ENCODE data around the gene DCLK3. TPM values are rescaled to one million over a fixed set of nuclear protein-coding genes. Genes with fewer than 3 reads are reported as not detected.

DCLK3 gene
- total and polyA plus RNA-seq, 2 donors (not counting 1 experiment from before 2014, with no cell fraction given), result not detected

DNA sequence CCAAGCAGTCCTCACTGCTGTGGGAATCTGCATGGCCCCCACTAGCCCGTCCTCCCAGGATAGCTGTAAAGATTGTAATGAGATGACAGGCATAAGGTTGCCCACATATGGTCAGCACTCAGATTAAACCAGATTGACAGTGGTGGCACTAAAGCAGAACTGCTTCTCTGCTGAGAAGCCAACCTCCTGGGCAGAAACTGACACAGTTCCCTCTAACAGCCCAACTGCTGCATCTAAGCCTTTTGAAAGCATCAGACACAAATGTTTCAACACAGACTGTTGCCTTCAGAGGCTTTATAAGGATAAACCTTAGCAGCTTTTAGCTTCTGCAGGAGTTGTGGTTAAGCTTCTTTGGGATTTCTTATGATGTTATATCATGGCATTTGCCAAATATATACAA lies 13.0 kb downstream of the DCLK3 start:
- H3K4me2 ChIP-seq (replicated peaks; ENCODE audit: low read depth, low read length, poor library complexity, severe bottlenecking), result no peak overlapping the region
- ATAC-seq (ENCODE audit: low read depth) (no peak), DNase-seq (no peak)
- H4K20me1 ChIP-seq (ENCODE audit: control insufficient read depth, insufficient read depth, low read length, poor library complexity, severe bottlenecking), result no peaks in the 10 kb centered on the region
- ChIA-PET CTCF (interaction anchor here (1.1 kb wide), 1 partner anchor 17 kb away, joined by 3 read pairs; no protein-coding TSS in a partner anchor), POLR2A (no interaction called here)
- H2AFZ ChIP-seq (ENCODE audit: insufficient read depth, low read depth, low read length, poor library complexity, severe bottlenecking), result no peak overlapping the region
- no peaks in the 10 kb centered on the region for H3K36me3 ChIP-seq (replicated peaks in 1 of 2; ENCODE audit: control extremely low read depth in 1 of 2, control insufficient read depth in 1 of 2, extremely low read depth in 1 of 2, insufficient read depth in 2 of 2, low read length in 1 of 2)
- Mint-ChIP-seq H3K27me3 (peaks cover 37% of the 10 kb centered on the region), H3K27ac (no peak overlapping the region), H3K4me1 (no peaks in the 10 kb centered on the region), H3K9me3 (ENCODE audit: insufficient read depth) (peaks cover 3% of the 10 kb centered on the region), H3K4me3 (no peak overlapping the region)
- WGBS (ENCODE audit: insufficient coverage), result no CpG with 5 or more reads among the region's 1 CpG
- TF ChIP-seq, protein P1, sequence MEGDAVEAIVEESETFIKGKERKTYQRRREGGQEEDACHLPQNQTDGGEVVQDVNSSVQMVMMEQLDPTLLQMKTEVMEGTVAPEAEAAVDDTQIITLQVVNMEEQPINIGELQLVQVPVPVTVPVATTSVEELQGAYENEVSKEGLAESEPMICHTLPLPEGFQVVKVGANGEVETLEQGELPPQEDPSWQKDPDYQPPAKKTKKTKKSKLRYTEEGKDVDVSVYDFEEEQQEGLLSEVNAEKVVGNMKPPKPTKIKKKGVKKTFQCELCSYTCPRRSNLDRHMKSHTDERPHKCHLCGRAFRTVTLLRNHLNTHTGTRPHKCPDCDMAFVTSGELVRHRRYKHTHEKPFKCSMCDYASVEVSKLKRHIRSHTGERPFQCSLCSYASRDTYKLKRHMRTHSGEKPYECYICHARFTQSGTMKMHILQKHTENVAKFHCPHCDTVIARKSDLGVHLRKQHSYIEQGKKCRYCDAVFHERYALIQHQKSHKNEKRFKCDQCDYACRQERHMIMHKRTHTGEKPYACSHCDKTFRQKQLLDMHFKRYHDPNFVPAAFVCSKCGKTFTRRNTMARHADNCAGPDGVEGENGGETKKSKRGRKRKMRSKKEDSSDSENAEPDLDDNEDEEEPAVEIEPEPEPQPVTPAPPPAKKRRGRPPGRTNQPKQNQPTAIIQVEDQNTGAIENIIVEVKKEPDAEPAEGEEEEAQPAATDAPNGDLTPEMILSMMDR (IDR thresholded peaks at IDR 0.05), result no peak
- TF ChIP-seq EZH2 (IDR thresholded peaks at IDR 0.05; ENCODE audit: borderline replicate concordance, insufficient read depth, low read depth, low read length, poor library complexity, severe bottlenecking), result no peak
- H3K27me3 ChIP-seq (replicated peaks in 1 of 4; ENCODE audit: control extremely low read depth in 1 of 4, control insufficient read depth in 3 of 4, insufficient read depth in 4 of 4, low read length in 3 of 4), result peaks cover 0 to 6% (median 4%) of the 10 kb centered on the region in 4 experiments
- no peak overlapping the region for H3K27ac ChIP-seq (ENCODE audit: low read length in 2 of 2)
- H3K79me2 ChIP-seq (ENCODE audit: control insufficient read depth, insufficient read depth, low read length), result no peaks in the 10 kb centered on the region
- no peak overlapping the region for H3K9ac ChIP-seq (ENCODE audit: low read length)
- no peak overlapping the region for H3K4me3 ChIP-seq (ENCODE audit: control extremely low read depth in 1 of 5, extremely low read depth in 1 of 5, insufficient read depth in 1 of 5, low read depth in 2 of 5, low read length in 4 of 5)
- peaks cover 0 to 9% (median 0%) of the 10 kb centered on the region in 3 donors for H3K9me3 ChIP-seq (ENCODE audit: control extremely low read depth in 1 of 3, control insufficient read depth in 2 of 3, insufficient read depth in 1 of 3, low read length in 2 of 3)
- intact Hi-C loops (cut with micrococcal nuclease), result no loop called here
- no peaks in the 10 kb centered on the region for H3K4me1 ChIP-seq (ENCODE audit: control insufficient read depth in 2 of 2, insufficient read depth in 2 of 2, low read length in 2 of 2)

DNA sequence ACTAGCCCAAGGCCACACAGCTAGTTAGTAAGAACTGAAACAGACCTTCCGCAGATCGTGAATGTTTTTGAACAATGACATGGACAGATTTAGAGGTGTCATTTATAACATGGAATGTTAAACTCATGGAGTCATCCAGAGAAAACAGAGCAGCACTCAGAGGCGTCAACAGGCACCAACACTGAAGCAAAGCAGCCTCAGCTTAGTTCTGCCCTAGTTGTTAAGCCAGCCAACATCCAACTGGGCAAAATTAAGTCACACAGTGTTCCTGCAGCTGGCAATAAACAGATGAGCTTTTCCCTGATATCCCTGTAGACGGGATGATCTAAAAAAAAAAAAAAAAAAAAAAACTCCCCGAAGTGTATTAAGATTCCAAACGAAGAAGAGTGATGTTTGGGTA lies 13.6 kb downstream of the DCLK3 start:
- 100% methylated on average over 1 of the region's 6 CpGs for WGBS (ENCODE audit: insufficient coverage)
- Mint-ChIP-seq H3K9me3 (ENCODE audit: insufficient read depth) (peaks cover 3% of the 10 kb centered on the region), H3K27me3 (peaks cover 37% of the 10 kb centered on the region), H3K27ac (no peak overlapping the region), H3K4me1 (no peaks in the 10 kb centered on the region), H3K4me3 (no peak overlapping the region)
- H3K36me3 ChIP-seq (replicated peaks in 1 of 2; ENCODE audit: control extremely low read depth in 1 of 2, control insufficient read depth in 1 of 2, extremely low read depth in 1 of 2, insufficient read depth in 2 of 2, low read length in 1 of 2), result no peaks in the 10 kb centered on the region
- TF ChIP-seq, protein P1 (IDR thresholded peaks at IDR 0.05), result no peak
- no peak for TF ChIP-seq EZH2 (IDR thresholded peaks at IDR 0.05; ENCODE audit: borderline replicate concordance, insufficient read depth, low read depth, low read length, poor library complexity, severe bottlenecking)
- H3K4me1 ChIP-seq (ENCODE audit: control insufficient read depth in 2 of 2, insufficient read depth in 2 of 2, low read length in 2 of 2), result no peaks in the 10 kb centered on the region
- H2AFZ ChIP-seq (ENCODE audit: insufficient read depth, low read depth, low read length, poor library complexity, severe bottlenecking), result no peak overlapping the region
- CTCF ChIA-PET, result interaction anchor here (1.1 kb wide), 1 partner anchor 16 kb away, joined by 3 read pairs; no protein-coding TSS in a partner anchor
- no peaks in the 10 kb centered on the region for H4K20me1 ChIP-seq (ENCODE audit: control insufficient read depth, insufficient read depth, low read length, poor library complexity, severe bottlenecking)
- peaks cover 0 to 9% (median 0%) of the 10 kb centered on the region in 3 donors for H3K9me3 ChIP-seq (ENCODE audit: control extremely low read depth in 1 of 3, control insufficient read depth in 2 of 3, insufficient read depth in 1 of 3, low read length in 2 of 3)
- H3K9ac ChIP-seq (ENCODE audit: low read length), result no peak overlapping the region
- no peaks in the 10 kb centered on the region for H3K79me2 ChIP-seq (ENCODE audit: control insufficient read depth, insufficient read depth, low read length)
- H3K4me2 ChIP-seq (replicated peaks; ENCODE audit: low read depth, low read length, poor library complexity, severe bottlenecking), result no peak overlapping the region
- DNase-seq (no peak), ATAC-seq (ENCODE audit: low read depth) (no peak)
- H3K4me3 ChIP-seq (ENCODE audit: control extremely low read depth in 1 of 5, extremely low read depth in 1 of 5, insufficient read depth in 1 of 5, low read depth in 2 of 5, low read length in 4 of 5), result no peak overlapping the region
- intact Hi-C loops (cut with micrococcal nuclease), result no loop called here
- peaks cover 0 to 4% (median 3%) of the 10 kb centered on the region in 4 experiments for H3K27me3 ChIP-seq (replicated peaks in 1 of 4; ENCODE audit: control extremely low read depth in 1 of 4, control insufficient read depth in 3 of 4, insufficient read depth in 4 of 4, low read length in 3 of 4)
- no peak overlapping the region for H3K27ac ChIP-seq (ENCODE audit: low read length in 2 of 2)
- POLR2A ChIA-PET, result no interaction called here

All from B cell (primary cell).